Esophagus (tissue), 2 donors: Measurements from ENCODE around the gene SLC41A3. TPM values are rescaled to one million over a fixed set of nuclear protein-coding genes. Genes with fewer than 3 reads are reported as not detected.
"Not testable (repeated sequence)": the region's sequence is repeated elsewhere in the genome, so short reads cannot be mapped to it uniquely, and the experiment has no call there.

ENCODE experiments used
- H3K27ac ChIP-seq, 2 donors: one replicate each; pipeline ENCODE4 v1.5.1; 2013; ENCODE audit warnings: low read depth in 2 of 2, mild to moderate bottlenecking in 2 of 2, inconsistent platforms in 1 of 2, low read length in 1 of 2, moderate library complexity in 1 of 2
- H3K27me3 ChIP-seq, 2 donors: one replicate each; pipeline ENCODE4 v1.6.1; 2013; ENCODE audit warnings: low read length in 2 of 2, control low read depth in 1 of 2, mild to moderate bottlenecking in 1 of 2; ENCODE audit not compliant: insufficient read depth in 2 of 2, control insufficient read depth in 1 of 2
- H3K36me3 ChIP-seq, 2 donors: one replicate each; pipeline ENCODE4 v1.6.1; 2013; ENCODE audit warnings: low read length in 1 of 2; ENCODE audit not compliant: control insufficient read depth in 2 of 2, insufficient read depth in 2 of 2
- H3K4me1 ChIP-seq, 2 donors: one replicate each; pipeline ENCODE4 v1.6.1; 2013; ENCODE audit warnings: low read length in 1 of 2; ENCODE audit not compliant: control insufficient read depth in 2 of 2, insufficient read depth in 2 of 2
- H3K4me3 ChIP-seq, 2 donors: one replicate each; pipeline ENCODE4 v1.5.1; 2013; ENCODE audit warnings: low read length in 2 of 2, mild to moderate bottlenecking in 2 of 2, low read depth in 1 of 2, moderate library complexity in 1 of 2
- H3K9me3 ChIP-seq, 2 donors: one replicate each; pipeline ENCODE4 v1.6.1; 2013; ENCODE audit warnings: mild to moderate bottlenecking in 2 of 2, low read depth in 1 of 2, low read length in 1 of 2, moderate library complexity in 1 of 2; ENCODE audit not compliant: control insufficient read depth in 2 of 2, insufficient read depth in 1 of 2
- WGBS, 2 donors: extraction: QIAGEN DNeasy Blood & Tissue Kit; methylation state at CpG; one replicate each; pipeline ENCODE4 v1.1.7; 2013; 5-methylcytosine and 5-hydroxymethylcytosine counted together
- polyA plus RNA-seq, 2 donors: library from polyadenylated mRNA; stranded (reverse); fragments of 200-250 nt; gene quantifications; one replicate each; pipeline ENCODE4 v1.2.3, GENCODE V29; 2013
- donor health status: healthy with polysubstance abuse.
- donor health status: Bipolar disorder and iron deficiency.

SLC41A3 gene
- polyA plus RNA-seq, 2 donors = 9.0 to 17.5 TPM

DNA sequence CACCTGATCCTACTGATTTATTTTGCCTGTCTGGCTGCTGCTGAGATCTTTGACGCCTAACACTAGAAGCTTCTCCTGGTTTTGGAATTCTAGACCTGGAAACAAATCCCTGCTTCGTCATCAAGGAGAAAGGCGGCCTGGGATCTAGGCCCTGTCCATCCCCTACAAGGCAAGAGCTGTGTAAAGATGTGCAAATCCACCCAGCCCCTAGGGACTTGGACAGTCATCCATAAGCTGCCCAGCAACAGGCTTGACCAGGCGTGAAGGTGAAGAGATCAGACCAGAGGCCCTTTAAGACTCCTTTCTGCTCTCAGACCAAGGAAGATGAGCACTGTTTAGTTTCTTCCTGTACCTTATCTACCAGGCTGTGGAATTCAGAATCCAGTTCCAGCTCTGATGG lies 32.2 kb downstream of the SLC41A3 start:
- WGBS, 2 donors = 91 to 92% methylated on average over 4 of the region's 4 CpGs
- no peaks in the 10 kb centered on the region for H3K27me3 ChIP-seq
- no peaks in the 10 kb centered on the region for H3K9me3 ChIP-seq
- H3K4me3 ChIP-seq = no peak overlapping the region
- H3K4me1 ChIP-seq = peaks cover 2 to 6% of the 10 kb centered on the region in 2 donors
- no peak overlapping the region for H3K27ac ChIP-seq
- H3K36me3 ChIP-seq = peaks cover 0 to 5% of the 10 kb centered on the region in 2 donors

DNA sequence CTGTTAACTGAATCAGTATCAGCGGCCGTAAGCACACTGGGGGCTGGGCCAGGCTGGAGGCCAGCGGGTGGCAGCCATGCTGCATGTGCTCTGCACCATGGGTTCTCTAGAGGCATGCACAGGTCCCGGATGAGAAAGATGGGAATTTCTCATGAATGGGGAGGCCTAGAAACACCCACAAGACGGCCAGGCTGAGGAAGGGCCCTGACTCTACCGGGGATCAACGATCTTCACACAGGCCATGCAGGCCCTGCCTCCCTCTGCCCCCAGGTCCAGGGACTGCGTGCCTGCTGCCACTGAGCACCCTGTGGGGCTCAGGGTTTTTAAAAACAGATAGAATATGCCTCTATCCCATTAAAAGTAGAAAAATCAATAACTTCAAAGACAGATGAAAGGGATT lies 32.7 kb downstream of the SLC41A3 start:
- no peak overlapping the region for H3K4me3 ChIP-seq
- no peaks in the 10 kb centered on the region for H3K27me3 ChIP-seq
- peaks cover 0 to 5% of the 10 kb centered on the region in 2 donors for H3K36me3 ChIP-seq
- H3K27ac ChIP-seq = no peak overlapping the region
- WGBS, 2 donors = 87 to 93% methylated on average over 8 of the region's 8 CpGs
- no peaks in the 10 kb centered on the region for H3K9me3 ChIP-seq
- peaks cover under 1 to 2% of the 10 kb centered on the region in 2 donors for H3K4me1 ChIP-seq

DNA sequence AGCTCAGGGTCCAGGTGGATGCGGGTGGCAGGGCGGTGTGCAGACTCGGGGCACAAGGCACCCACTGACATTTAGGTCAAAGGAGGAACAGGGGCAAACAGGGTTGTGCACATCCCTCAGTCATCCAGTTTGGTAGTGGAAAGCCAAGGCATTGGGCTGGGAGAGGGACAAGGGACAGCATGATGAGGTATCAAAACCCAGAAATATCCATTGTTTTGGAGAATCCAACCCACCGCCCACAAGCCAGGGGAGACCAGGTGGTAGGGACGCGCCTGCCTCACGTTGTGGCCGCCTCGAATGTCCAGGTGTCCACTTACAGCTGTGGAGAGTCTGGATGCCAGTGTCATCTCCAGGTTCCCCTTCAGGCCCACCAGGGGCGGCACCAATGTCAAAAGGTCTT lies 33.3 kb downstream of the SLC41A3 start:
- Histone ChIP-seq H3K27me3 (no peaks in the 10 kb centered on the region), H3K4me1 (peaks cover 0 to 2% of the 10 kb centered on the region in 2 donors), H3K9me3 (no peaks in the 10 kb centered on the region), H3K4me3 (no peak overlapping the region), H3K27ac (no peak overlapping the region), H3K36me3 (peaks cover 0 to 2% of the 10 kb centered on the region in 2 donors)
- WGBS, 2 donors = 96 to 97% methylated on average over 10 of the region's 10 CpGs

DNA sequence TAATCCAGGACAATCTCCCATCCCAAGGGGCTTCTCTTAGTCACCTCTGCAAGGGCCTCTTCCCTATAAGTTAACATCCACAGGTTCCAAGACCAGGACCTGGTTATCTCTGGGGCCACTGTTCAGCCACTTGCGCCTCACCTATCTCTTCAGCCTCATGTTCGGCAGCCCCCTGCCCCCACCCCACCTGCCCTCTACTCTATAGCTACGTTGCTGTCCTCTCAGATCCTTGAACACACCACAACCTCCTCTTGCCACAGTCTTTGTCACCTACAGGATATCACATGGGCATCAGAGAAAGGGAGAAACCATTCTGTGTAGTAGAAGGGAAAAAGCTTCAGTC lies 33.9 kb downstream of the SLC41A3 start:
- no peaks in the 10 kb centered on the region for H3K27me3 ChIP-seq
- no peaks in the 10 kb centered on the region for H3K9me3 ChIP-seq
- H3K27ac ChIP-seq = no peak overlapping the region
- H3K36me3 ChIP-seq = peaks cover 0 to 2% of the 10 kb centered on the region in 2 donors
- no peak overlapping the region for H3K4me3 ChIP-seq
- WGBS, 2 donors = 89 to 90% methylated on average over 3 of the region's 3 CpGs
- H3K4me1 ChIP-seq = peaks cover 0 to 2% of the 10 kb centered on the region in 2 donors

DNA sequence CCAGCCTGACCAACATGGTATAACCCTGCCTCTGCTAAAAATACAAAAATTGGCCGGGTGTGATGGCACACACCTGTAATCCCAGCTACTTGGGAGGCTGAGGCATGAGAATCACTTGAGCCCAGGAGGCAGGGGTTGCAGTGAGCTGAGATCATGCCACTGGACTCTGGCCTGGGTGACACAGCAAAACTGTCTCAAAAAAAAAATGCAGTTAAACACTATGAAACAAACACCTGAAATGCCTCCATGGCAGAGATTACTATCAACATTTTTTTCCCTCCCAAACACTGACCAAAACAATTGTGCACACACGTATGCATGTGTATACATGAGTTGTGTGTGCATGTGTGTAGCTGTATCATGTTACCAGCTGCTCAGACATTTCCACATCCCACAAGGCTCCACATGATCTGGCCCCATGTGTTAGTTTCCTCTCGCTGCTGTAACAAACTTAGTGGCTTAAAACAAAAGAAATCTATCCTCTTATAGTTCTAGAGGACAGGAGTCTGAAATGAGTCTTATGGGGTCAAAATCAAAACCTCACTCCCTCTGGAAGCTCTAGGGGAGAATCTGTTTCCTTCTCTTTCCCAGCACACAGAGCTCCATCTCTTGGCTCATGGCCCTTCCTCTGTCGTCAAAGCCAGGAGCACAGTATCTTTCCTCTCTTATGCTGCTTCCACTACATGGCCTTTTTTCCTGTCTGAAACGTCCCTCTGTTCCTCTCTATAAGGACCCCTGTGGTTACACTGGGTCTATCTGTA lies 34.5 kb downstream of the SLC41A3 start:
- H3K27me3 ChIP-seq = no peaks in the 10 kb centered on the region
- H3K36me3 ChIP-seq = peaks cover 0 to 2% of the 10 kb centered on the region in 2 donors
- no peak overlapping the region for H3K27ac ChIP-seq
- H3K9me3 ChIP-seq = no peaks in the 10 kb centered on the region
- no peak overlapping the region for H3K4me3 ChIP-seq
- H3K4me1 ChIP-seq = peaks cover 0 to 2% of the 10 kb centered on the region in 2 donors
- 84 to 86% methylated on average over 5 of the region's 5 CpGs for whole genome bisulfite sequencing, 2 donors

GRCh38 chr3:126040386-126040785 lies 43.5 kb downstream of the SLC41A3 start:
- Histone ChIP-seq H3K4me3 (no peak overlapping the region), H3K36me3 (no peaks in the 10 kb centered on the region)

DNA sequence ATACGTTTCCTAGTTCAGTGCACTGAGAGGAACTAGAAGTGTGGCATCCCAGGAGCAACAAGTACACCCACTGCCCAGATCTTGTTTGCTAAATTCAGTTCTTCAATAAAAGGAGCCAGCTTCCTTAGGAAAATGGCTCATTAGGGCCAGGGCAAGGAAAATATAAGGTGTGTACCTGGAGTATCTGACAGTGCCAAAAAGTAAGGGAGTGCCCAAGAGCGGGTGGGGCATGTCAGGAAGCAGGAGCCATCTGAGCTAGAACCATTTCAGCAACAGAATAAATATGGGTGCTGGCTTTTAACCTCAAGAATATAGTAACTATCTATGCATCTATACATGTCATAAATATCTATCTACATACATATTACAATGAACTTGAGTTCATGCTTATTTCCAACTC lies 44.1 kb downstream of the SLC41A3 start:
- WGBS, 2 donors = 53 to 82% methylated on average over 2 of the region's 2 CpGs
- no peaks in the 10 kb centered on the region for H3K27me3 ChIP-seq
- no peak overlapping the region for H3K27ac ChIP-seq
- no peaks in the 10 kb centered on the region for H3K36me3 ChIP-seq
- no peaks in the 10 kb centered on the region for H3K4me1 ChIP-seq
- no peaks in the 10 kb centered on the region for H3K9me3 ChIP-seq
- H3K4me3 ChIP-seq = no peak overlapping the region

More at GRCh38 chr3:126040386-126040785, 43.5 kb downstream of the SLC41A3 start:
- Histone ChIP-seq H3K27ac (no peak overlapping the region), H3K9me3 (no peaks in the 10 kb centered on the region), H3K27me3 (no peaks in the 10 kb centered on the region), H3K4me1 (no peaks in the 10 kb centered on the region)
- WGBS, 2 donors = 71 to 92% methylated on average over 4 of the region's 4 CpGs

GRCh38 chr3:126038791-126039190 lies 45.1 kb downstream of the SLC41A3 start:
- H3K36me3 ChIP-seq, H3K27ac ChIP-seq, H3K4me3 ChIP-seq, H3K4me1 ChIP-seq, H3K9me3 ChIP-seq, H3K27me3 ChIP-seq: not testable (repeated sequence)
- 91 to 100% methylated on average over 2 of the region's 2 CpGs for WGBS, 2 donors

DNA sequence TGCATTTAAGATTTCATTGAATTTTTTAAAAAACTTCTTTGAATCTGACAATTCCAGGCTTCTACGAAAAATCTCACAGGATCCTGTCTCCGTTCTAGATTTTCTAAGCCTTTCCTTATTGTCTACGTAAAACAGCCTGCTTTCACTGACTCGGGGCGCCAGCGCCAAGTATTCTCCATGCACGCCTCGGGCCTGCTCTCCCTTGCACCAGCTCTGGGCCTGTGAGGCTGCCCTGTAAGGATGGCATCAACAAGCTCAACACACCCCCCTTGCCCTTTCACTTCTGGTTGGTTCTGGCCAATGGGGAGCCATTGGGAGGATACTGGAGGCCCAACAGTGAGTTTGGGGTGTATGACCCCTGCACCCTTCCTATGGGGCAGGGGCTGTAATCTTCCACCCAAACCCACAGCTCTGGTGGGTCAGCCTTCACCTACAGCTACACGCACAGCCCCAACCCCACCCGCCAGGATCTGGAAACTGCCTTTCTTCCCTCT lies 47.8 kb downstream of the SLC41A3 start:
- H3K9me3 ChIP-seq = no peaks in the 10 kb centered on the region
- no peaks in the 10 kb centered on the region for H3K4me1 ChIP-seq
- no peak overlapping the region for H3K4me3 ChIP-seq
- WGBS, 2 donors = 97 to 99% methylated on average over 10 of the region's 10 CpGs
- H3K27me3 ChIP-seq = no peaks in the 10 kb centered on the region
- no peaks in the 10 kb centered on the region for H3K36me3 ChIP-seq
- no peak overlapping the region for H3K27ac ChIP-seq
